RPMI8226 (cell line): ENCODE results near the gene CTF1.
"Not testable (repeated sequence)": the region's sequence is repeated elsewhere in the genome, so short reads cannot be mapped to it uniquely, and the experiment has no call there.

ENCODE experiments used
- DNase-seq: peaks from one replicate; pipeline ENCODE4 v3.0.0-alpha.2; 2015

The CTF1 gene

GRCh38 chr16:30888856-30889499 is 7.4 kb upstream of the CTF1 start:
- no peak for DNase-seq

GRCh38 chr16:30889721-30890120 is 6.7 kb upstream of the CTF1 start:
- no peak for DNase-seq

GRCh38 chr16:30891043-30891823 is 5.2 kb upstream of the CTF1 start:
- not testable (repeated sequence) for DNase-seq

GRCh38 chr16:30892670-30893416 is 3.6 kb upstream of the CTF1 start:
- no peak for DNase-seq

- DNase-seq, result peak; percentile 27
These were observed 3.0 kb upstream of the CTF1 start for GRCh38 chr16:30893417-30893743.

- DNase-seq, result peak; percentile 96
These were observed 2.5 kb upstream of the CTF1 start, which contains the start of gene BCL7C for GRCh38 chr16:30893744-30894539. BCL7C (minus strand) TSS chr16:30894077; CDS start chr16:30893944, 133 bp downstream.

- DNase-seq, result no peak
These were observed 1.7 kb upstream of the CTF1 start for GRCh38 chr16:30894540-30895368.

- DNase-seq, result no peak
These were observed 670 bp upstream of the CTF1 start for GRCh38 chr16:30895627-30896260.

- DNase-seq, result peak; percentile 92
These were observed 697 bp downstream of the CTF1 start for GRCh38 chr16:30896889-30897733.

- DNase-seq, result no peak
These were observed 3.4 kb downstream of the CTF1 start for GRCh38 chr16:30899794-30900193.

- DNase-seq, result no peak
These were observed 4.2 kb downstream of the CTF1 start for GRCh38 chr16:30900588-30900987.

- no peak for DNase-seq
These were observed 5.0 kb downstream of the CTF1 start for GRCh38 chr16:30901201-30902028.

GRCh38 chr16:30902029-30902972 is 5.9 kb downstream of the CTF1 start:
- peak; percentile 83 for DNase-seq

- no peak for DNase-seq
These were observed 6.6 kb downstream of the CTF1 start for GRCh38 chr16:30903002-30903401.

- no peak for DNase-seq
These were observed 7.2 kb downstream of the CTF1 start for GRCh38 chr16:30903596-30903995.

- no peak for DNase-seq
These were observed 7.8 kb downstream of the CTF1 start for GRCh38 chr16:30904114-30904780.

GRCh38 chr16:30907064-30907463 is 10.7 kb downstream of the CTF1 start:
- DNase-seq, result no peak
